HG02852 (cell line): ENCODE results near the gene PYY.
"Not testable (repeated sequence)": the region's sequence is repeated elsewhere in the genome, so short reads cannot be mapped to it uniquely, and the experiment has no call there.

ENCODE experiments used
- ATAC-seq: cut with Tn5 transposase; IDR thresholded peaks from one replicate; pipeline ENCODE4 v1.9.1; 2021; ENCODE audit warnings: mild to moderate bottlenecking, moderate library complexity; ENCODE audit not compliant: unreplicated experiment

PYY gene

DNA sequence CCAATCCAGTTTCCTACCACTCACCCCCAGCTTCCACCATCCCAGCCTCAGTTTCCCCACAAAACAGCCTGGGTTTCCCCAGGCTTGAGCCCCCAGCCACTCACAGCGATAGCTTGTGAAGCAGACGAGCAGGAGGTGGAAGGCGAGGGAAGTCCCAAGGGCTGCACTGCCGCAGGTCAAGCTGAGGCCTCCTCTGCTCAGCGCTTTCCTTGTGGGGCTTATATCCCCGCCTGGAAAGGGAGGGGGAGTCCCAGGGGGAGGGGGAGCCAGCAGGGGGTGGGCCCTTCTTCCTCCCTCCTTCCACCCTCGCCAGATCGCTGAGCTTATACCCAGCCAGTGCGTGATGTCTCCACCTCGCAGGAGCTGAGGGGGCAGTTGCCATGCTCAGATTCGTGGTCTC, at the start of gene PYY:
Gene PYY, minus strand, starts transcription at position 195 of the 400 bp plus-strand sequence. CDS start 457 bp downstream, outside the sequence.
- ATAC-seq: no peak

DNA sequence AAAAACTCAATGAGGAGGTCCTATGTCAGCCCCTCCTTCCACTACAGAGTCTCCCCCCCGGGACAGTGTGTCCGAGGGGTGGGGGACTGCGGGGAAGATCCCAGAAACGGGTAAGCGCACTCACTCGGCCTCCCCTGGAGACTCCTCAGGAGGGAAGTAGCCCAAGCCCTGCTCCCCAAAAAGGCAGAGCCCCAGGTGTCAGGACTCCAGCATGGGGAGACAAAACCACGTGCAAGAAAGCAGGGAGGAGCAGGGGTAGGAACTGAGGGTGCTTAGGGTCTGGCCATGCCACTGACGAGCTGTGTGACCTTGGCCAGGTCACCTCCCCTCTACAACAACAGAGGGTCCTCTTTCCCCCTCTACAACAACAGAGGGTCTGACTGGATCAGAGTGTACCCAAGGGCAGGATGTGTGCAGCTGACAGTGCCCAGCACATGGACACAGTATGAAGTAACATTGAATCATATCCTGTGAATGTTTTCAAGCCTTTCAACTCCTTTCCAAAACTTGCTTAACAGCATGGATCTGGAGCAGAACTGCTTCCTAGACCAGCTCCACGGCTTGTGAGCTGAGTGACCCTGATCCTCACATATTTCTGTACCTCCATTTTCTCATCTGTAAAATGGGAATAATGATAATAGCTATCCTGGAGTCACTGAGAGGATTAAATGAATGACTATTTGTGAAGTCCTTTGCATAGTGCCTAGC, 48.6 kb upstream of the PYY start:
- no peak for ATAC-seq

DNA sequence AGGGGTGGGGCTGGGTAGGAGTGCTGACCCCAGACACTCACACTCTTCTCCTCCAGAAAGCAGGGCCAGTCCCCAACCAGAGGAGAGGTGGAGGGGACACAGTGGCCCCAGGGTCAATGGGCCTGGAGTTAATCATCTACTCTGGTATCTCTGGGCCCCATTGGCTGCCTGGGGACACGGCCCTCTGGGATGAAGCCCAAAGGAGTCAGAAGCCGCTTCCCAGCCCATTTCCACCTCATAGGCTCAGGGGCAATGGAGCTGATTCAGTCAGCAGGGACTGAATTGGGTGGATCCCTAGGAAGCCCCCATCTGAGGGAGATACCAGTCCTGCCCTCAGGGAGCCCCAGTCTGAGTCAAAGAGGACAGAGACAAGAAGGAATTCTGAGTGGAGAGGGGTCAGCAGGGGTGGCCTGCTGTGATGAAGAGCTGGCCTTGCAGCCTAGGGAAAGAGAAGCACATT, 47.8 kb upstream of the PYY start:
- ATAC-seq: no peak

DNA sequence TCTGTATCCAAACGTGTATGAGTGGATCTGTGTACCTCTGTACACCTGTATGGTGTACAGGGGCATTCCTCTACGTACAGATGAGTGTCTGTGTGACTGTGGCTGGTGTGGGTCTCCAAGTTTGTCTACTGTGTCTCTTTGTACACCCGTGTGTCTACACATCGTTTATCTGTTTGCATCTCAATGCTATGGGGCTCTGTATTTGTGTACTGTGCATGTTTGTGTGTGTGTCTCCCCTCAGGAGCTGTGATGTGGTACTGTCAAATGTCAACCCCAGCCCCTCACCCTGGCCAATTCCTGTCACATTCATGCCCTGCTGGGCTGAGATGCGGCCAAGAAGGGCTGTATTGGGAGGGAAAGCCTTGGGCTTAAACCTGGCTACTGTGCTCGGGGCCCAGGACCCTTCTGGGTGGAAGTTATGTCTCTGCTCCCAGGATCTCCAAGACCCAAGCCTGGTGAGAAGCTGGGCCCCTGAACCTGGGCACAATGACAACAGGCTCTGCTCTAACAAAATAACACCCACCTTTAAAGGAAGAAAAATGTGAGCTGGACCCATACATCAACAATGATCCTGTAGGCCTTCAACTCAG, 47.2 kb upstream of the PYY start:
- ATAC-seq: no peak

DNA sequence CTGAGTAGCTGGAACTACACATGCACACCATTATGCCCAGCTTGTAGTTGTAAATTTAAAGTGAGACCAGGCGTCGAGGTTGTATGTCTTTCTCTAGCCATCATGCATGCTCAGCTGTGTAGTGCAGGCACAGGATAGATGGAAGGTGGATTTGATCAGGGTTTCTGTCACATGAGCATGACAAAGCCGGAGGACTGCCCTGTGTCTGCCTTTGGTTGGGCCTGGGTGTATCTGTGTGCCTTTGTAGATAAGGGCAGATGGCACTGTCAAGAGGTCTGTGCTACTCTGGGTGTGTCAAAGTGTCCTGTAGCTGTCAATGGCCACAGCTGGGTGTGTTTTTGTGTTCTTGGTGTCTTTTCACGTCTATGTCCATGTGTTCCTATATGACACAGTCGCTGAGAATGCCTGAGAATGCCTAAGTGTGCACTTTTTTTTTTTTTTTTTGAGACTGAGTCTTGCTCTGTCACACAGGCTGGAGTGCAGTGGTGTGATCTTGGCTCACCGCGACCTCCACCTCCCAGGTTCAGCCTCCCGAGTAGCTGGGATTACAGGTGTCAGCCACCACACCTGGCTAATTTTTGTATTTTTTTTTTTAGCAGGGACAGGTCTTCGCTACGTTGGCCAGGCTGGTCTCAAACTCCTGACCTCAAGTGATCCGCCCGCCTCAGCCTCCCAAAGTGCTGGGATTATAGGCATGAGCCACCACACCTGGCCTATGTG, 46.6 kb upstream of the PYY start:
- no peak for ATAC-seq

DNA sequence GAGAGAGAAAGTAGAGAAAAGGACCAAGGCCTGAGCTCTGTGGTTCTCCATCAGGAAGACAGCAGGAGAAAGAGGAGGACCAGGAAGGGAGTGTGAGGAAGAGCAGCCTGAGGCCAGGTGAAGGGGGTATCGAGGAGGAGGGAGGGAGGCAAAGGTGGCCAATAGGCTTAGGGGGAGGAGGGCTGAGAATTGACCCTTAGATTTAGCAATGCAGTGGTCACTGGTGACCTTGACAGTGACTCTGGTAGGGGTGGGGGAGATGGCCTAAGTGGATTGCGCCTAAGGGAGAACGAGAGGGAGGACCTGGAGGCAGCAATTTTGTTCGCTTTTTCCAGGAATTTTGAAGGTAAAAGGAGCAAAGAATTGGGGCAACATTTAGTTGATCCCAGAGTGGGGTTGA, 45.3 kb upstream of the PYY start:
- no peak for ATAC-seq

DNA sequence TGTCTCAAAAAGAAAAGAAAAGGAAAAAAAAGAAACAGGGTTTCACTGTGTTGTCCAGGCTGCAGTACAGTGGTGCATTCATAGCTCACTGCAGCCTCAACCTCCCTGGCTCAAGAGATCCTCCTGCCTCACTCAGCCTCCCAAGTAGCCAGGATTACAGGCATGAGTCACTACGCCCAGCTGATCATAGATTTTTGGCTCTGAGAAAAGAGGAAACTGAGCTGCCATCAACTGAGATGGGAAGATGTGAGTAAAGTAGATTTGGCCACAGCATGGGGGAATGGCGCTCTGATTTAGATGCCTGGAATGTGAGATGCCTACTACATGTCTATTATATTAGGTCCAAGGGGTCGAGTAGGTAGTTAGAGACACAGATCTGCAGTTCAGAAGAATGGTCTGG, 44.8 kb upstream of the PYY start:
- ATAC-seq: no peak

DNA sequence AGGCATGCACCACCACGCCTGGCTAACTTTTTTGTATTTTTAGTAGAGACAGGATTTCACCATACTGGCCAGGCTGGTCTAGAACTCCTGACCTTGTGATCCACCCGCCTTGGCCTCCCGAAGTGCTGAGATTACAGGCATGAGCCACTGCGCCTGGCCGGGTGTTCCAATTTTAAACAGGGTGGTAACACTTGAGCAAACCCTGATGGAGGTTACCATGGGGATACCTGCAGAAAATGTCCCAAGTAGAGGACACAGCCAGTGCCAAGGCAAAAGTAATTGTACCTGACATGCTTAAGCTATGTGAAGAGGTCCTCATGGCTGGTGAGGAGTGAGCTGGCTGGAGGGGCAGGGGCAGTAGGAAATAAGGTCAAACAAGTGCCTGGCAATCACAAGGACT, 43.4 kb upstream of the PYY start:
- not testable (repeated sequence) for ATAC-seq

DNA sequence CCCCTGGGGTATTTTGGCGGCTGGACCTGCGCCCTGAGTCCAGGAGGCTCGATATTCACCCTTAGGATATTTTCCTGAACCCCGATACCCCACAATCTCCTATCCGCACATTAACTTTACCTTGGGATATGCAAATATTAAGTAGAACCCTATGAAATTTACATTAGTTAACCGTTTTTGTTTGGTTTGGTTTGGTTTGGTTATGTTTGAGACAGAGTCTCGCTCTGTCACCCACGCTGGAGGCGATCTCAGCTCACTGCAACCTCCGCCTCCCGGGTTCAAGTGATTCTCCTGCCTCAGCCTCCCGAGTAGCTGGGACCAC, 41.4 kb upstream of the PYY start:
- ATAC-seq: no peak

DNA sequence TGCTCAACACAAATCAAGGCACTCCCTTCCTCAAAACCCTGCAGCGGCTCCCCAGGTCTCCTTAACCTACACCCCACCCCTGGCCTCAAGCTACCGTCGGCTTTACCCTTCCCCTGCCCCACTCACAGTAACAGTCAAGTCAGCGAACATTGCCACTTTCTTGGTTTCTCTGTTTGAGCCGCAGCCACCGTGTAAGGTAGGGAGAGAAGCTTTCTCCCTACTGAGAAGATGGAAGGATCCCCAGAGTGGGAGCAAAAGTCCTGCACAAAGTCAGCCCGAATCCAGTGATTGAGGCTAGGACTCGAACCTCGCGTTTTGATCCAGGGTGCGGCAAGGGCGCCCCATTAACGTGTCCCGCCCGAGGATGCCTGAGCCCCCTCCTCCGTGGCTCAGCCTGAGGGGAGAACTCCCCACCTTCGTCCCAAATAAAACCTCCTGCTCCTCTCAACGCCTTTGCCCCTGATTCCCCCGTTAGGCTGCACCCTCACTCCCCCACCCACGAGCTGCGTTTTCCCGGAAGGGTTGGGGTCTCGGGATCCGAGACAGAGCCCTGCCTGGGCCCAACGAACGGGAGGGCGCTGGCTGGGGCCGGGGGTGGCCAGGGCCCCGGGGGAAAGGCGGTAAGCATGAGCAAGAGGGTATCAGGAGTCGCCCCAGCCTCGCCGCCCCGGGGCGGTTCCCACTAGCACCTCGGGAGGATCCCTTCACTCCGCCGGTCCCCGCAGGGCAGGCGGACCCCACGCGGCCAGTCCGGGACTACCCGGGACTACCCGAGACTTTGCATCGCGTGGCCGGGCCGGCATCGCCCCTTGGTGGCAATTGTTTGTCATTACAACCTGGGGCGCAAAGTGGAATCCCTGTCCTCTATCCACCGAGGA, 40.8 kb upstream of the PYY start:
- ATAC-seq: no peak

DNA sequence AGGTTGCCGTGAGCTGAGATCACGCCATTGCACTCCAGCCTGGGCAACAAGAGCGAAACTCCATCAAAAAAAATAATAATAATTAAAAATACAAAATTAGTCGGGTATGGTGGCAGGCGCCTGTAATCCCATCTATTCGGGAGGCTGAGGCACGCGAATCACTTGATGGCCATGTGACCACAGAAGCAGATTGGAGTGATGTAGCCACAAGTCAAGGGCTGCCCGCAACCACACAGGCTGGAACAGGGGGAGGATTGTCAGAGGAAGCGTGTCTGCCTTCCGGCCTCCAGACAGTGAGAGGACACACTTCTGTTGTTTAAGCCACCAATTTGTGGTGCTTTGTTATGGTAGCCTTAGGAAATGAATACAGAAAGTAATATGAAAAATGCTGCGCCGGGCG, 38.9 kb upstream of the PYY start:
- ATAC-seq: no peak

DNA sequence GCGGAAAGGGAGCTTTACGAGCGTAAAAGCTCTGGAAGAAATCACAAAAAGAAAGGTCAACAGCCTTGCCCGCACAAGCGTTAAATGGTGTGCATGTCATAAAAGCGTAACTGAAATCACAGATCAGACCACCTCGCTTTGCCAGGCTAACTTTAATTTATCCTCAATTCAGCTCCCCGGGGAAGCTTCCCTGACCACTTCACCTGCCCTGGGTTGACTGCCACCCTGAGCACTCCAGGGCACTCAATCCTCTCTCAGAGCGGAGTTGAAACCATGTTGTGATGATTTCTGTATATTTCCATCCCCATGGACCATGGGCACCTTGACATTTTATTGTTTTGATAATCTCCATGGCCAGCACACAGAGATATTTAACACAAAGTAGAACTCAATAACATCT, 34.6 kb upstream of the PYY start:
- no peak for ATAC-seq

DNA sequence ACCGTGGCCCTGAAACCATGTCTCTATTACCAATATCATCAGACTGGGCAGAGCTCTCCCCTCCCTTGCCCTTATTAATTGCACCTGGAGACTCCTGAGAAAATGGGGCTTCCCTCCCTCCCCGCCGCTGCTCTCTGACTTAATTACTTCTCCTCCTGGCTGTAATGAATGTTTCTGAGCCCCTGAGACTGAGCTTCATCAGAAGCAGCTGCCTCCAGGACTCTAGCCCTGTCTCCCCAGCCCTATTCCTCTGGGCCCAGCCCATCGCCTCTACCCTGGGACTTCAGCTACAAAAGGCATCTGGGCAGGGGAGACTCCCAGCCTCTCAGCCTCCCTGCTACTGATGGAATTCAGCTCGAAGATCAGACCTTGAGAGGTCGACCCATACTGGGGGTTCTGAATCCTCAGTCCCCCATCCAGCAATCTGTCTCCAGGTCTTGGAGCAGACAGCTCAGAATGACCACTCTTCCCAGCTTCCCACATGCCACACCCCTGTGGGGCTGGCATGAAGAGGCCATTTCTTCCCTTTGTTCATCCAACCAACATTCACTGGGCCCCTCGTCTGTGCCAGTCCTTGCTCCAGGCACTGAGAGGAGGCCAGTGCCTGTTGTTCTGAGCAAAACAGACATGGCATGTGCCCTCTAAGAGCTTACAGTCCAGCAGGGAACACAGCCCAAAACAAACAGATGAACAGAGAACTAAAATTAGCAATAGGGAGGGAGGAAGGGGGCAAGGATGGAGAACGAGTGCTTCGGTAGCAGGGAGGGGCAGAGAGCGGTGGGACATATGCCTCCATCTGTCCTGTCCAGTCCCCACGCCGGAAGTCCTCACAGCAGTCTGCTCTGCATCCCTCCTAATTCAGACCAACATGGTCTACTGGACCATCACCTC, 33.6 kb upstream of the PYY start:
- ATAC-seq: no peak

DNA sequence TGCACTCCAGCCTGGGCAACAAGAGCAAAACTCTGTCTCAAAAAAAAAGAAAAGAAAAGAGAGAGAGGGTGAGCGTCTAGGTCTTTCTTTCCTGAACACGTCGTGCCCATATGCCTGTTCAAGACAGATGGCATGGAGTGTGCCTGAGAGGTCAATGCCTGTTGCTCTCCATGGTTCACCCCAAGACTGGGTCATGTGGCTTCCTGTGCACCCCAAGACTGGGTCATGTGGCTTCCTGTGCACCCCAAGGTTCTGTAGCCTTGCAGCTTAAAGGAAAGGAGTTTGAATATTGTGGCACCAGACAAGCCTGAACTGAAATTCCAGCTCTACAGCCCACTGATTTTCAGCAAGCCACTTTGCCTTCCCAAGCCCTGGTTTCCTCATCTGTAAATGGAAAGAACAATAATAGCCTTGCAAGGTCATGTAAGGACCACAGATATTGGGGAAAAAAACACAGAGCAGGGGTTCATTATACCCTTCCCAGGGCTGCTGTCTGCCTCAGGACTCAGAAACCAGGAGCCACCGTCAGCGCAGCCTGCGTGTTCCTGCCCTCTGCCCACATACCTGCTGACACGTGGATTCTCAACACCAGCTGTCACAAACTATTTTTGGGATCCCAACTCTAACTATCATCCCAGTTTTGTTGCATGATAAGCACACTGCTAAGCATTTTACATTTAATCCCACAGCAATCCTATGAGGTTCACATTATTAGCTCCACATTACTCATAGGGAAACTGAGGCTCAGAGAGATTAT, 32.7 kb upstream of the PYY start:
- no peak for ATAC-seq

DNA sequence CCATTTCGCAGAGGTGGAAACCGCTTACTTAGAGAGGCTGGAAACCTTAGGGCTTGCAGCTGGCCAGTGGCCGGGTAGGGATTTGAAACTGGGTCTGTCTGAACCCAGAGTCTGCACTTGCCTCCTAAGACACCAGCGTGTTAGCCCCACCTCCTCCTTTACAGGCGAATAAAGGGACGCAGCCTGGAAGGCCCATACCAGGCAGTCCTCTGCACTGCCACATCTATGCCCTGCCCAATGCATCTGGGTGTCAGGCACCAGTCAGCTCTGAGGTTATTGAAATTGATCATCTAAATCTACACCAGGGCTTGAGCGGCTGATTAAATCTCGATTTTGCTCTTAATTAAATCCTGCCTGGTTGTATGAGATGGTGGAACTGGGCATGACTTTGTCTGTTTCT, 30.8 kb upstream of the PYY start:
- ATAC-seq: no peak

DNA sequence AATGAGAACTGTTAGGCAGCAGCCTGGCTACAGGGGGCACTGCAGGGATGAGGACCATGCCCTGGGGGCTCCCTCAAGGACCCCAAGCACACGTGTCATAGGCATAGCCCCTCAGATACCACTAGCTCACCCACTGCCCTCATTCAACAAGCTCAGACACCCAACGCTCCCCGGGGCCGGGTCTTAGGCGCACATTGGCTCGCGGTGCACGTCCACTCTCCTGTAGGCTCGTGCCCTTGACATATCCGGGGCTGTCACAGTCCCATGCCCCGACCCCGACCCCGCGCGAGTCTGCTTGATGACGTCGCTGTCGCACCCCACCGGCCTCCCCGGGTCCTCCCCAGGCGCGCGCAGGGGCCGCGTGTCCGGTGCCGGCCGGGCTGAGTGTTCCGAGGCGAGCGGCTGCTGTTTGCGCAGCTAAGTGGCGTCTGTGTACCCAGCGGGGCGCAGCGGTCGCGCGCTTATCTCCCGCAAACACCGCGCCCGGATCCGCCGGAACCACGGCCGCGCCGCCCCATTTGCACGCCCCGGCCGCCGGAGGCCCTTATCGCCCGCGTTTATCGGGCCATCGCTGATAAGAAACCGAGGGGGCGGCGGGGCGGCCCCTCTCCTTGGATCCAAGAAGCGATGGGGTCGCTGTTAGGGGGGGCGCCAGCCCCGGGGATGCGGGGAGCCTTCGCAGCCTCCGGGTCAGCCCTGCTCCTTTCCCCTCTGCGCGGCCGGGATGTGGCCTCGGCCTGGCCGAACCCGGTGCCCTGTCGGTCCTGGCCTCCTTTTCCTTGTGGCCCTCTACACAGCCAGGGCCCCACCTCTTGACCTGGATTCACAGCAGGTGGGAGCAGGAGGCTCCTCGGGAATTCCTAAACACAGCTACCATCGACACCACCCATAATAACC, 30.0 kb upstream of the PYY start:
- no peak for ATAC-seq

DNA sequence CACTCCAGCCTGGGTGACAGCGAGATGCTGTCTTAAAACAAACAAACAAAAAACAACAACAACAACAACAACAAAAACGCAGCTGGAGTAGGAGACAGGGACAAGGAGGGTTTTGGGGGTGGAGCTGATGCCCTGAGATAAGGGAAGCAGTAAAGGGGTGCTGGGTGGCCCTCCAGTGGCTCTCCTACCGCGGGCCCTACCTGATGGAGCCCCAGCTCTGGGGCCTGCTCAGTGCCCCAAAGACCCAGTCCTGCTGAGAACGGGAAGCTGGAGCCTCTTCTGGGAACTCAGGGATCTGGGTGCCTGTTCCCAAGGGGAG, 29.4 kb upstream of the PYY start:
- no peak for ATAC-seq

DNA sequence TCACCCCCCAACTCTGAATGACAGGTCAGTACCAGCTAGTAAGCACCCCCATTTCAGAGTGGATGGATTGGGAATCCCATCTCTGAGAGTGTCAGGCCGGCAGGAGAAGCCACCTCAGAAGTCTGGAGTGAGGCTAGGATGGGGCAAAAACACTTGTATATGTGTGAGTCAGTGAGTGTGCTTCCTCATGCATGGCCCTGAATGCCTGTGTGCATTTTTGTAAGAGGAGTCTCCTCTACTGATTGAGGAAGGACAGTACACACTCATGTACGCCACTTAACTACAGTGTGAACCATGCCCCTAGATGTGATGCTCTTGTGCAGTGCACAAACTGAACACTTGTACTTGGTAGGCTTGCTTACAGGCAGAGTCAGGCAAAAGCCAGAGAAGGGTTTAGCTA, 28.4 kb upstream of the PYY start:
- no peak for ATAC-seq

DNA sequence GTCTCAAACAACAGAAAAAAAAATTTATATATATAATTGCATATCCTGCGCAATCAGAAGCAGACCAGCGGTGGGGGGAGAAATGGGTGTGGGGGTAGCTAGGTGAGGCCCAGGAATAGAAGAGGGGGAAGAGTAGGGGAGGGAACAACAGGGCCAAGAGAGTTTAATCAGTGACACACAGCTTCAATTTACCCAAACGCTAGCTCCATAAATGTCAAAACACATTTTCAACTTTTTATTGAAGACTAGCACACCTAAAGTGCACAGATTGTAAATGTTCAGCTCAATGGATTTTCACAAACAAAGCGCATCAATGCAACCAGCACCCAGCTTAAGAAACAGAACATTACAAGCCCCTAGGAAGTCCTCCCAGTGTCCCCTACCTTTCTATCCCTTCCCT, 25.9 kb upstream of the PYY start:
- no peak for ATAC-seq
